Right atrium auricular region (tissue), 2 donors: Measurements from ENCODE around the gene TCF12. TPM values are rescaled to one million over a fixed set of nuclear protein-coding genes. Genes with fewer than 3 reads are reported as not detected.

Experiments
- DNase-seq: peaks from one replicate; pipeline ENCODE4 v3.0.0-alpha.2; 2019; ENCODE audit warnings: low spot score
- H3K27ac ChIP-seq, 2 donors: fragments of 200-600 bp; sonication (generic); 1 replicate in 1 of 2; 2 replicates in 1 of 2; pipeline ENCODE4 v1.5.1; 2016 to 2019
- H3K27me3 ChIP-seq, 2 donors: fragments of 200-600 bp; sonication (generic); one replicate each; pipeline versions ENCODE4 v1.5.1 to v1.6.0; 2017 to 2019
- H3K36me3 ChIP-seq: fragments of 200-600 bp; sonication (generic); one replicate; pipeline ENCODE4 v1.5.1; 2016
- H3K4me1 ChIP-seq, 2 donors: fragments of 200-600 bp; sonication (generic); one replicate each; pipeline versions ENCODE4 v1.5.1 to v1.6.0; 2017 to 2019
- H3K4me3 ChIP-seq, 2 donors: fragments of 200-600 bp; sonication (generic); 1 replicate in 1 of 2; 2 replicates in 1 of 2; pipeline ENCODE4 v1.5.1; 2017 to 2019; ENCODE audit warnings: mild to moderate bottlenecking in 1 of 2, moderate library complexity in 1 of 2
- H3K9me3 ChIP-seq, 2 donors: fragments of 200-600 bp; sonication (generic); one replicate each; pipeline ENCODE4 v1.5.1; 2019
- total RNA-seq, 2 donors: library from RNA; depleted of rRNA; stranded (reverse); fragments of >200 nt; gene quantifications; one replicate each; pipeline ENCODE4 v1.1.0, GENCODE V29; 2016
- TF ChIP-seq, protein P1 (sequence below), 2 donors: fragments of 200-600 bp; sonication (generic); IDR thresholded peaks; one replicate each; pipeline ENCODE4 v1.5.1; 2019; ENCODE audit warnings: antibody characterized with exemption in 2 of 2

Gene TCF12
- total RNA-seq, 2 donors from 2014 or later, result 35.2 to 40.0 TPM

DNA sequence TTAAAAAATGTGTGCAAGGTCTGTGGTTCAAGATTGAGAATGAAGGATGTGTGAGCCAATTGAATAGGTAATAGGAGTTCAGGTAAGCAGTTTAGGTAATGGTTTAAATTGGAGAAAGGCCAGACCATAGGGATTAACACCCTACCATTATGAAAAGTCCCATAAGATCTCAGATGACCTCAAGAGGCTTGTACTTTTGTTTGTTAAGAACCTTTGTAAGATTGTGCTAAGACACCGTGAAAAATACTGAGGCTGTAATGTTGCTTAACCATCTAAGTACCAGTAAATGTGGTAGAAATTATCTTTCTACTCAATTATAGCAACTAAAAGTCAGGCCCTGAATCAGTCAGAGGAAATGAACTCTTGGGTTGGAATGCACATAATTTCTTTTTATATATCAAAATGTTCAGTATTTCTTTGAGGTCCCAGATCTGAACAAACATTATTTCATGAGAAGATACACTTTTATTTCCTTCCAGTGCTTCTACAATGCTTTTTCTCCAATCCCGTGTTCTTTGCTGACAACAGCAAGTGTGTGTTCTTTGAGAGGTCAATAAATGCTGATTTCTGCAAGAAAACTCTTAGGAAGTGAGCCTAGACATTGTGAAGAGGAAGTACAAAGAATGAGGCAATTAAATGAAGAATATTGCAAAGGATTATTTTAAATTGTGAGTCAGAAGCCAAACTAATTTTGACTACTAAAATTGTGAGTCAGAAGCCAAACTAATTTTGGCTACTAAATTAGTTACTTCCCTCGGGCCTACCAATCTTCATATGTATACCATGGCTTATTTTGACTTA, 66.4 kb downstream of the TCF12 start:
- Histone ChIP-seq H3K27me3 (no peaks in the 10 kb centered on the region), H3K27ac (no peak overlapping the region), H3K4me3 (no peak overlapping the region), H3K9me3 (no peaks in the 10 kb centered on the region), H3K4me1 (peaks cover 0 to 71% of the 10 kb centered on the region in 2 donors), H3K36me3 (no peaks in the 10 kb centered on the region)
- TF ChIP-seq, protein P1, sequence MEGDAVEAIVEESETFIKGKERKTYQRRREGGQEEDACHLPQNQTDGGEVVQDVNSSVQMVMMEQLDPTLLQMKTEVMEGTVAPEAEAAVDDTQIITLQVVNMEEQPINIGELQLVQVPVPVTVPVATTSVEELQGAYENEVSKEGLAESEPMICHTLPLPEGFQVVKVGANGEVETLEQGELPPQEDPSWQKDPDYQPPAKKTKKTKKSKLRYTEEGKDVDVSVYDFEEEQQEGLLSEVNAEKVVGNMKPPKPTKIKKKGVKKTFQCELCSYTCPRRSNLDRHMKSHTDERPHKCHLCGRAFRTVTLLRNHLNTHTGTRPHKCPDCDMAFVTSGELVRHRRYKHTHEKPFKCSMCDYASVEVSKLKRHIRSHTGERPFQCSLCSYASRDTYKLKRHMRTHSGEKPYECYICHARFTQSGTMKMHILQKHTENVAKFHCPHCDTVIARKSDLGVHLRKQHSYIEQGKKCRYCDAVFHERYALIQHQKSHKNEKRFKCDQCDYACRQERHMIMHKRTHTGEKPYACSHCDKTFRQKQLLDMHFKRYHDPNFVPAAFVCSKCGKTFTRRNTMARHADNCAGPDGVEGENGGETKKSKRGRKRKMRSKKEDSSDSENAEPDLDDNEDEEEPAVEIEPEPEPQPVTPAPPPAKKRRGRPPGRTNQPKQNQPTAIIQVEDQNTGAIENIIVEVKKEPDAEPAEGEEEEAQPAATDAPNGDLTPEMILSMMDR (IDR thresholded peaks at IDR 0.05), result no peak
- no peak for DNase-seq

DNA sequence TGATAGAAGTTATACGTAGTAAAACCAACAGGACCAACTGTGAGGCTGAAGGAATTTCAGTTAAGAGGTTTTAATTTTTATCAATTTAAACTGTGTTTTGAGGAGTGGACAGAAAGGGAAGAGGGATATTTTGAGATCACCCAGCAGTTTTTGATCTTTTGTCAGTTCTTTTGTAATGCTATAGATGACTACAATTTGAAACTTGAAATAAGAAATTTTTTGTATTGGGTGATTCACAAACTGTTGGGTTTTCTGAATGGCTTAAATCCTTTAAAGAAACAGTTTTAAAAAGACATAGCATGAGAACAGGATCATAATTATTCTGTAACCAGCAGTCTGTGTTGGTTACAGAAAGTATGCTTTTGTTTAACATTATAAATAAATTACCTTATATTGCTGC, 67.4 kb downstream of the TCF12 start:
- H3K27ac ChIP-seq, result no peak overlapping the region
- H3K36me3 ChIP-seq, result no peaks in the 10 kb centered on the region
- H3K27me3 ChIP-seq, result no peaks in the 10 kb centered on the region
- no peak for DNase-seq
- peaks cover 0 to 66% of the 10 kb centered on the region in 2 donors for H3K4me1 ChIP-seq
- TF ChIP-seq, protein P1 (IDR thresholded peaks at IDR 0.05), result no peak
- no peaks in the 10 kb centered on the region for H3K9me3 ChIP-seq
- no peak overlapping the region for H3K4me3 ChIP-seq

DNA sequence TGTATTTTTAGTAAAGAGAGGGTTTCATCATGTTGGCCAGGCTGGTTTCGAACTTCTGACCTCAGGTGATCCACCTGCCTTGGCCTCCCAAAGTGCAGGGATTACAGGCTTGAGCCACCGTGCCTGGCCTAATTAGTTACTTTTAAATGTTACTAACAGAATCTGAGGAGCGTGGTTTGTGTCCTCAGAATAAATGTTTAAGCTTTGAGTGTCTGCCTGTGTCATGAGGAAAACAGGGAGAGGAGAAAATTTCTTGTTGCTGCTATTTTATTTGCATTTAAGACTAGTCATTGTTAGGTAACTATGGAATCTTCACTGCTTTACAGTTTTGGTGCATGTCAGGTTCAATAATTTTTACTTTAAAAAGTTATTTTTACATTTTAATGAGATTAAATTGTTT, 68.8 kb downstream of the TCF12 start:
- Histone ChIP-seq H3K27ac (no peak overlapping the region), H3K4me3 (no peak overlapping the region), H3K27me3 (no peaks in the 10 kb centered on the region), H3K36me3 (no peaks in the 10 kb centered on the region), H3K9me3 (no peaks in the 10 kb centered on the region), H3K4me1 (peaks cover 0 to 58% of the 10 kb centered on the region in 2 donors)
- DNase-seq, result no peak
- TF ChIP-seq, protein P1 (IDR thresholded peaks at IDR 0.05), result no peak

DNA sequence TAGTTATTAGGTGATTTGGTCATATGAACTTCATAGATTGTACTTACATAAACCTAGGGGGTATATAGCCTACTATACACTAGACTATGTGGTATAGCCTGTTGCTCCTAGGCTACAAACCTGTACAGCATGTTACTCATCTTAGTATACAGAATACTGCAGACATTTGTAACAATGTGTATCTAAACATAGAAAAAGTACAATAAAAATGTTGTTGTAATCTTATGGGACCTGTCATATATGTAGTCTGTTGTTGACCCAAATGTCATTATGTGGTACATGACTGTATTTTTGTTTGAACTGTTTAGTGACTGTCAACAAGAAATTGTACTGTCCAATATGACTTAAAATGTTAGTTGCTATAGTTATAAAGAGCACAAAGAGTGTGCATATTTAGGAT, 69.8 kb downstream of the TCF12 start:
- TF ChIP-seq, protein P1 (IDR thresholded peaks at IDR 0.05), result no peak
- H3K27me3 ChIP-seq, result no peaks in the 10 kb centered on the region
- H3K27ac ChIP-seq, result no peak overlapping the region
- no peak overlapping the region for H3K4me3 ChIP-seq
- H3K4me1 ChIP-seq, result peaks cover 0 to 53% of the 10 kb centered on the region in 2 donors
- H3K36me3 ChIP-seq, result no peaks in the 10 kb centered on the region
- H3K9me3 ChIP-seq, result no peaks in the 10 kb centered on the region
- DNase-seq, result no peak

DNA sequence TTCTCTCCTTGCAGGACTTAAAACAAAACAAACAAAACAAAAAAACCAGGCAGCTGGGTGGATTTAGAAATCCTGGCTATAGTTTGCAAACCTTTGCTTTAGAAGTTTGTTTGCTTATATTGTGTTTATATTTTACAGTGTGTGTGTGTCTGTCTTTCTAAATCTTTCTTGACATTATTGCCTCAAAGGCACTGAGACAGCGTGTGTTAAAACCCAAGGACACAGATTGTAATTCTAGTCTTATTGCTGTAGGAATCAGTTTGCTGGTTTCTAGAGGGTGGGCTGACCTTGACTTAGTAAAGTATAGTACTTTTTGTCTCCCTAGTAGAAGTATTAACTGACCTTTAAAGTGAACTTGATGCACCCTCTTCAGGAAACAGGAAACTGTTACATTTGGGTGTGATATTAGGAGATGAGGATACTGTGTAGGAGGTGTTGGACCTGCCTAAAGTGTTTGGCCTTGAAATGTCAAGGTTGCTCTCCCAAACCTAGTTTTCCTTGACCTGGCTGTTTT, 71.0 kb downstream of the TCF12 start:
- no peaks in the 10 kb centered on the region for H3K9me3 ChIP-seq
- TF ChIP-seq, protein P1 (IDR thresholded peaks at IDR 0.05), result no peak
- H3K4me3 ChIP-seq, result no peak overlapping the region
- H3K27ac ChIP-seq, result no peak overlapping the region
- DNase-seq, result no peak
- no peaks in the 10 kb centered on the region for H3K36me3 ChIP-seq
- no peaks in the 10 kb centered on the region for H3K27me3 ChIP-seq
- peaks cover 0 to 46% of the 10 kb centered on the region in 2 donors for H3K4me1 ChIP-seq
